PFSK-1 (cell line): ENCODE results near the gene ARNT2.

Source experiments
- FOXP2 ChIP-seq: optimal IDR thresholded peaks from 2 replicates; pipeline ENCODE3; 2011; ENCODE audit warnings: borderline replicate concordance, control low read depth, inconsistent platforms; ENCODE audit not compliant: insufficient read depth; ENCODE audit errors: extremely low read length, extremely low read depth
- POLR2AphosphoS5 ChIP-seq: IDR thresholded peaks from 2 replicates; pipeline ENCODE4 v1.6.1; 2012; ENCODE audit warnings: low read depth, mild to moderate bottlenecking, control low read depth, low read length, moderate library complexity
- SIN3A ChIP-seq: IDR thresholded peaks from 2 replicates; pipeline ENCODE4 v1.6.1; 2012; ENCODE audit warnings: mild to moderate bottlenecking, low read length, moderate library complexity, borderline replicate concordance; ENCODE audit not compliant: insufficient read depth
- TAF1 ChIP-seq: IDR thresholded peaks from 2 replicates; pipeline ENCODE4 v1.6.1; 2012; ENCODE audit warnings: low read length, control low read depth, borderline replicate concordance; ENCODE audit not compliant: insufficient read depth
- TF ChIP-seq, protein P1 (sequence below), 2 experiments: IDR thresholded peaks; 2 replicates each; pipeline versions ENCODE4 v1.6.1 to v1.8.0; 2011 to 2012; ENCODE audit warnings: low read depth in 2 of 2, low read length in 2 of 2, control low read depth in 1 of 2, inconsistent platforms in 1 of 2, mild to moderate bottlenecking in 1 of 2, moderate library complexity in 1 of 2; ENCODE audit not compliant: insufficient read depth in 1 of 2

ARNT2 gene

DNA sequence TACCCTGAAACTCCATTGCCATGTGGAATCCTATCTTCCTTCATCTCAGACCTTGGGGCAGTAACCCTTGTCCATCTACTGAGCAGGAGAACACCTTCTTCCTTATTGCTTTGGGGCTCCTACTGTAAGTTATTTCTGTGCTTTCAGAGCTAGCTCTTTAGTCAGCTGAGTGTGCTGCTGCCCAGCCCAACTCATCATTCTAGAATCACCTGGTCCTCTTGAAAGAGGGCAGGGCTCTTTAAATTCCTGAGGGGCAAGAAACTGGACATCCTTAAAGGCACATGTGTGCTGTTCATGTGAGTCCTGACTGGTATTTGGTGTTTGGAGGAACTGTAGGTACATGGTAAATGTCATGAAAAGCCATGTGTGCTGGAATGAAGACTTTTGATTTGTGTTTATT is 140.9 kb downstream of the ARNT2 start:
- TF ChIP-seq TAF1 (no peak), POLR2AphosphoS5 (no peak), SIN3A (no peak), FOXP2 (no peak)
- TF ChIP-seq, protein P1, sequence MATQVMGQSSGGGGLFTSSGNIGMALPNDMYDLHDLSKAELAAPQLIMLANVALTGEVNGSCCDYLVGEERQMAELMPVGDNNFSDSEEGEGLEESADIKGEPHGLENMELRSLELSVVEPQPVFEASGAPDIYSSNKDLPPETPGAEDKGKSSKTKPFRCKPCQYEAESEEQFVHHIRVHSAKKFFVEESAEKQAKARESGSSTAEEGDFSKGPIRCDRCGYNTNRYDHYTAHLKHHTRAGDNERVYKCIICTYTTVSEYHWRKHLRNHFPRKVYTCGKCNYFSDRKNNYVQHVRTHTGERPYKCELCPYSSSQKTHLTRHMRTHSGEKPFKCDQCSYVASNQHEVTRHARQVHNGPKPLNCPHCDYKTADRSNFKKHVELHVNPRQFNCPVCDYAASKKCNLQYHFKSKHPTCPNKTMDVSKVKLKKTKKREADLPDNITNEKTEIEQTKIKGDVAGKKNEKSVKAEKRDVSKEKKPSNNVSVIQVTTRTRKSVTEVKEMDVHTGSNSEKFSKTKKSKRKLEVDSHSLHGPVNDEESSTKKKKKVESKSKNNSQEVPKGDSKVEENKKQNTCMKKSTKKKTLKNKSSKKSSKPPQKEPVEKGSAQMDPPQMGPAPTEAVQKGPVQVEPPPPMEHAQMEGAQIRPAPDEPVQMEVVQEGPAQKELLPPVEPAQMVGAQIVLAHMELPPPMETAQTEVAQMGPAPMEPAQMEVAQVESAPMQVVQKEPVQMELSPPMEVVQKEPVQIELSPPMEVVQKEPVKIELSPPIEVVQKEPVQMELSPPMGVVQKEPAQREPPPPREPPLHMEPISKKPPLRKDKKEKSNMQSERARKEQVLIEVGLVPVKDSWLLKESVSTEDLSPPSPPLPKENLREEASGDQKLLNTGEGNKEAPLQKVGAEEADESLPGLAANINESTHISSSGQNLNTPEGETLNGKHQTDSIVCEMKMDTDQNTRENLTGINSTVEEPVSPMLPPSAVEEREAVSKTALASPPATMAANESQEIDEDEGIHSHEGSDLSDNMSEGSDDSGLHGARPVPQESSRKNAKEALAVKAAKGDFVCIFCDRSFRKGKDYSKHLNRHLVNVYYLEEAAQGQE (IDR thresholded peaks at IDR 0.05; ENCODE audit: insufficient read depth in 1 of 2, low read depth in 2 of 2, low read length in 2 of 2) = no peak

- TF ChIP-seq SIN3A (no peak), FOXP2 (no peak), POLR2AphosphoS5 (no peak), TAF1 (no peak)
- TF ChIP-seq, protein P1 (IDR thresholded peaks at IDR 0.05; ENCODE audit: insufficient read depth in 1 of 2, low read depth in 2 of 2, low read length in 2 of 2) = no peak
Measured at GRCh38 chr15:80547264-80547663, 143.1 kb downstream of the ARNT2 start.

- TF ChIP-seq TAF1 (no peak), SIN3A (no peak), FOXP2 (no peak), POLR2AphosphoS5 (no peak)
- TF ChIP-seq, protein P1 (IDR thresholded peaks at IDR 0.05; ENCODE audit: insufficient read depth in 1 of 2, low read depth in 2 of 2, low read length in 2 of 2) = no peak
Measured at GRCh38 chr15:80549191-80549590, 145.0 kb downstream of the ARNT2 start.

DNA sequence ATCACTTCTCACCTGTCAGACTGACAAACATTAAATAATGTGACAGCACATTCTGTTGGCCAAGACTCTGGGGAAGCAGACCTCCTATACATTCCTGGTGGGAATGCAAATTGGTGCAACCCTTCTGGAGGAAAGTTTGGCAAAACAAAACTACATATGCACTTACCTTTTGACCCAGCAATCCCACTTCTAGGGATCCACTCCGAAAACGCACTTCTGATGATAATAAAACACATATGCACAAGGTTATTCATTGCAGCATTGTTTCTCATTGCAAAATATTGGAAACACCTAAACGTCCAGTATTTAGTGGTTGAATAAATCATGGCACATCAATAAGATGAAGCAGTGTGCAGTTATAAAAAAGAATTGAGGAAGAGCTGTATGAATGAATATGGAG is 145.5 kb downstream of the ARNT2 start:
- TF ChIP-seq TAF1 (no peak), POLR2AphosphoS5 (no peak), FOXP2 (no peak), SIN3A (no peak)
- TF ChIP-seq, protein P1 (IDR thresholded peaks at IDR 0.05; ENCODE audit: insufficient read depth in 1 of 2, low read depth in 2 of 2, low read length in 2 of 2) = no peak
